HepG2 (cell line): ENCODE data around the gene DPEP2NB. TPM values are rescaled to one million over a fixed set of nuclear protein-coding genes. Genes with fewer than 3 reads are reported as not detected.

Experiments used
- CC2D1A ChIP-seq: sonication (generic); formaldehyde crosslinking; IDR thresholded peaks from 2 replicates; pipeline ENCODE4 v1.8.1; 2023; ENCODE audit warnings: mild to moderate bottlenecking, missing genetic modification reagents
- CHD4 ChIP-seq: fragments of 200-600 bp; sonication (generic); IDR thresholded peaks from 2 replicates; pipeline ENCODE4 v1.7.0; 2017; ENCODE audit warnings: mild to moderate bottlenecking, low read length, borderline replicate concordance
- ELF4 ChIP-seq: sonication (generic); formaldehyde crosslinking; IDR thresholded peaks from 2 replicates; pipeline ENCODE4 v1.5.0; 2020; ENCODE audit warnings: missing genetic modification reagents, mild to moderate bottlenecking, moderate library complexity, borderline replicate concordance
- ESRRA ChIP-seq: sonication (generic); formaldehyde crosslinking; IDR thresholded peaks from 2 replicates; pipeline ENCODE4 v1.5.1; 2020; ENCODE audit warnings: mild to moderate bottlenecking, low read depth, missing genetic modification reagents
- FOXP1 ChIP-seq, 2 experiments: fragments of 450-650 bp in 1 of 2; IDR thresholded peaks; 2 replicates each; pipeline ENCODE4 v1.6.1; 2017 to 2018; ENCODE audit warnings: antibody characterized with exemption in 1 of 2
- GATAD2A ChIP-seq: IDR thresholded peaks from 2 replicates; pipeline ENCODE4 v1.6.1; 2016
- HCFC1 ChIP-seq: fragments of 150-350 bp; IDR thresholded peaks from 2 replicates; pipeline ENCODE4 v1.6.1; 2014; ENCODE audit warnings: low read depth, low read length
- HNRNPK ChIP-seq: fragments of 200-400 bp; formaldehyde crosslinking; IDR thresholded peaks from 2 replicates; pipeline ENCODE4 v1.6.1; 2018; ENCODE audit warnings: low read length, low read depth, moderate library complexity, mild to moderate bottlenecking; ENCODE audit not compliant: poor library complexity, severe bottlenecking
- HOXA3 ChIP-seq: sonication (generic); formaldehyde crosslinking; IDR thresholded peaks from 2 replicates; pipeline ENCODE4 v1.5.0; 2020; ENCODE audit warnings: missing genetic modification reagents
- KDM3A ChIP-seq: IDR thresholded peaks from 2 replicates; pipeline ENCODE4 v1.6.1; 2018; ENCODE audit warnings: low read depth, missing compliant biosample characterization
- PCBP2 ChIP-seq: fragments of 200-400 bp; formaldehyde crosslinking; optimal IDR thresholded peaks from 2 replicates; pipeline ENCODE3; 2018; ENCODE audit warnings: low read length, low read depth; ENCODE audit not compliant: poor library complexity, severe bottlenecking
- PLSCR1 ChIP-seq: sonication (generic); formaldehyde crosslinking; IDR thresholded peaks from 2 replicates; pipeline ENCODE4 v1.5.0; 2020; ENCODE audit warnings: missing genetic modification reagents, mild to moderate bottlenecking, borderline replicate concordance
- SAP130 ChIP-seq: IDR thresholded peaks from 2 replicates; pipeline ENCODE4 v1.6.1; 2016; ENCODE audit warnings: low read depth
- U2AF1 ChIP-seq: fragments of 200-400 bp; formaldehyde crosslinking; optimal IDR thresholded peaks from 2 replicates; pipeline ENCODE3; 2017; ENCODE audit warnings: mild to moderate bottlenecking, low read depth, low read length
- ZFYVE20 ChIP-seq: sonication (generic); formaldehyde crosslinking; IDR thresholded peaks from 2 replicates; pipeline ENCODE4 v1.8.0; 2023; ENCODE audit warnings: low read depth, mild to moderate bottlenecking, moderate library complexity, missing genetic modification reagents, borderline replicate concordance
- ZNF230 ChIP-seq: sonication (generic); formaldehyde crosslinking; IDR thresholded peaks from 2 replicates; pipeline ENCODE4 v1.4.0; 2020; ENCODE audit warnings: mild to moderate bottlenecking, missing genetic modification reagents
- ZNF30 ChIP-seq: sonication (generic); formaldehyde crosslinking; IDR thresholded peaks from 2 replicates; pipeline ENCODE4 v1.5.0; 2020; ENCODE audit warnings: mild to moderate bottlenecking, missing genetic modification reagents
- ZNF75D ChIP-seq: sonication (generic); formaldehyde crosslinking; IDR thresholded peaks from 2 replicates; pipeline ENCODE4 v1.8.1; 2023; ENCODE audit warnings: missing genetic modification reagents, mild to moderate bottlenecking, borderline replicate concordance
- polyA plus RNA-seq, 8 experiments: library from polyadenylated mRNA; depleted of rRNA in 3 of 8; stranded (reverse) in 7 of 8; unstranded in 1 of 8; fragments of >200 nt; fragmentation: Illumina TruSeq in 4 of 8; extraction: Trizol in 4 of 8; gene quantifications; 2 replicates each; pipeline versions ENCODE4 v1.2.1 to v1.2.3, GENCODE V29; 2011 to 2016; ENCODE audit warnings: low read depth in 4 of 8, missing spikeins in 1 of 8, mixed read lengths in 1 of 8; ENCODE audit not compliant: insufficient read depth in 1 of 8
- total RNA-seq, 5 experiments: library from RNA; depleted of rRNA; stranded (reverse); fragments of >200 nt; fragmentation: Illumina TruSeq; extraction: Trizol; gene quantifications; 2 replicates each; pipeline ENCODE4 v1.2.3, GENCODE V29; 2016; ENCODE audit warnings: low read depth in 1 of 5
- TF ChIP-seq, protein P1 (sequence below): sonication (generic); formaldehyde crosslinking; conservative IDR thresholded peaks from 2 replicates; pipeline ENCODE4 v1.4.0; 2020; ENCODE audit warnings: mild to moderate bottlenecking, missing genetic modification reagents, moderate library complexity
- TF ChIP-seq, protein P2 (sequence below): sonication (generic); formaldehyde crosslinking; IDR thresholded peaks from 2 replicates; pipeline ENCODE4 v1.5.0; 2020; ENCODE audit warnings: mild to moderate bottlenecking, missing genetic modification reagents
- TF ChIP-seq, protein P3 (sequence below): sonication (generic); formaldehyde crosslinking; IDR thresholded peaks from 2 replicates; pipeline ENCODE4 v1.4.0; 2020; ENCODE audit warnings: mild to moderate bottlenecking, missing genetic modification reagents

Gene DPEP2NB
- total and polyA plus RNA-seq, 2 of the 13 experiments (the other 11 are each of a cell fraction or from before 2014, with no cell fraction given): not detected

- TF ChIP-seq CC2D1A (CRISPR knock-in tag): 0 out of 2 replicates have a peak, but pooled peaks have one; percentile 6
- TF ChIP-seq HOXA3: peak; percentile 25; the same call in 1 of the 2 replicates
- TF ChIP-seq ELF4: no peak
- TF ChIP-seq ESRRA: no peak
- no peak for TF ChIP-seq ZNF230 (CRISPR knock-in tag)
- no peak for TF ChIP-seq PCBP2
- no peak for TF ChIP-seq ZFYVE20 (CRISPR knock-in tag)
- no peak for TF ChIP-seq U2AF1
- TF ChIP-seq, protein P1, sequence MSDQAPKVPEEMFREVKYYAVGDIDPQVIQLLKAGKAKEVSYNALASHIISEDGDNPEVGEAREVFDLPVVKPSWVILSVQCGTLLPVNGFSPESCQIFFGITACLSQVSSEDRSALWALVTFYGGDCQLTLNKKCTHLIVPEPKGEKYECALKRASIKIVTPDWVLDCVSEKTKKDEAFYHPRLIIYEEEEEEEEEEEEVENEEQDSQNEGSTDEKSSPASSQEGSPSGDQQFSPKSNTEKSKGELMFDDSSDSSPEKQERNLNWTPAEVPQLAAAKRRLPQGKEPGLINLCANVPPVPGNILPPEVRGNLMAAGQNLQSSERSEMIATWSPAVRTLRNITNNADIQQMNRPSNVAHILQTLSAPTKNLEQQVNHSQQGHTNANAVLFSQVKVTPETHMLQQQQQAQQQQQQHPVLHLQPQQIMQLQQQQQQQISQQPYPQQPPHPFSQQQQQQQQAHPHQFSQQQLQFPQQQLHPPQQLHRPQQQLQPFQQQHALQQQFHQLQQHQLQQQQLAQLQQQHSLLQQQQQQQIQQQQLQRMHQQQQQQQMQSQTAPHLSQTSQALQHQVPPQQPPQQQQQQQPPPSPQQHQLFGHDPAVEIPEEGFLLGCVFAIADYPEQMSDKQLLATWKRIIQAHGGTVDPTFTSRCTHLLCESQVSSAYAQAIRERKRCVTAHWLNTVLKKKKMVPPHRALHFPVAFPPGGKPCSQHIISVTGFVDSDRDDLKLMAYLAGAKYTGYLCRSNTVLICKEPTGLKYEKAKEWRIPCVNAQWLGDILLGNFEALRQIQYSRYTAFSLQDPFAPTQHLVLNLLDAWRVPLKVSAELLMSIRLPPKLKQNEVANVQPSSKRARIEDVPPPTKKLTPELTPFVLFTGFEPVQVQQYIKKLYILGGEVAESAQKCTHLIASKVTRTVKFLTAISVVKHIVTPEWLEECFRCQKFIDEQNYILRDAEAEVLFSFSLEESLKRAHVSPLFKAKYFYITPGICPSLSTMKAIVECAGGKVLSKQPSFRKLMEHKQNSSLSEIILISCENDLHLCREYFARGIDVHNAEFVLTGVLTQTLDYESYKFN (CRISPR knock-in tag): no peak; the same call in 1 of the 2 replicates
- TF ChIP-seq KDM3A: no peak
- TF ChIP-seq, protein P2, sequence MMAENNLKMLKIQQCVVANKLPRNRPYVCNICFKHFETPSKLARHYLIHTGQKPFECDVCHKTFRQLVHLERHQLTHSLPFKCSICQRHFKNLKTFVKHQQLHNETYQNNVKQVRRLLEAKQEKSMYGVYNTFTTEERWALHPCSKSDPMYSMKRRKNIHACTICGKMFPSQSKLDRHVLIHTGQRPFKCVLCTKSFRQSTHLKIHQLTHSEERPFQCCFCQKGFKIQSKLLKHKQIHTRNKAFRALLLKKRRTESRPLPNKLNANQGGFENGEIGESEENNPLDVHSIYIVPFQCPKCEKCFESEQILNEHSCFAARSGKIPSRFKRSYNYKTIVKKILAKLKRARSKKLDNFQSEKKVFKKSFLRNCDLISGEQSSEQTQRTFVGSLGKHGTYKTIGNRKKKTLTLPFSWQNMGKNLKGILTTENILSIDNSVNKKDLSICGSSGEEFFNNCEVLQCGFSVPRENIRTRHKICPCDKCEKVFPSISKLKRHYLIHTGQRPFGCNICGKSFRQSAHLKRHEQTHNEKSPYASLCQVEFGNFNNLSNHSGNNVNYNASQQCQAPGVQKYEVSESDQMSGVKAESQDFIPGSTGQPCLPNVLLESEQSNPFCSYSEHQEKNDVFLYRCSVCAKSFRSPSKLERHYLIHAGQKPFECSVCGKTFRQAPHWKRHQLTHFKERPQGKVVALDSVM: no peak; the same call in 1 of the 2 replicates
- TF ChIP-seq PLSCR1 (CRISPR knock-in tag): no peak
- TF ChIP-seq SAP130 (CRISPR knock-in tag): no peak; the same call in 1 of the 2 replicates
- no peak for TF ChIP-seq HNRNPK
- no peak for TF ChIP-seq ZNF75D (CRISPR knock-in tag)
- TF ChIP-seq ZNF30: no peak
- TF ChIP-seq, protein P3, sequence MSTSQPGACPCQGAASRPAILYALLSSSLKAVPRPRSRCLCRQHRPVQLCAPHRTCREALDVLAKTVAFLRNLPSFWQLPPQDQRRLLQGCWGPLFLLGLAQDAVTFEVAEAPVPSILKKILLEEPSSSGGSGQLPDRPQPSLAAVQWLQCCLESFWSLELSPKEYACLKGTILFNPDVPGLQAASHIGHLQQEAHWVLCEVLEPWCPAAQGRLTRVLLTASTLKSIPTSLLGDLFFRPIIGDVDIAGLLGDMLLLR (CRISPR knock-in tag): no peak
- TF ChIP-seq GATAD2A (CRISPR knock-in tag): peak; percentile 37; the same call in 1 of the 2 replicates
- TF ChIP-seq FOXP1 (IDR thresholded peaks at IDR 0.05): no peak
- TF ChIP-seq FOXP1 (CRISPR knock-in tag; IDR thresholded peaks at IDR 0.05): no peak
- TF ChIP-seq HCFC1: no peak
- no peak for TF ChIP-seq CHD4
Observed at GRCh38 chr16:67966549-67967182, 49.0 kb downstream of the DPEP2NB start (continued).
